GM21360 (cell line): ENCODE data around the gene SBK2.
"Not testable (repeated sequence)": the region's sequence is repeated elsewhere in the genome, so short reads cannot be mapped to it uniquely, and the experiment has no call there.

Experiments used
- ATAC-seq: cut with Tn5 transposase; IDR thresholded peaks from one replicate; pipeline ENCODE4 v1.9.1; 2021; ENCODE audit warnings: mild to moderate bottlenecking, moderate library complexity; ENCODE audit not compliant: unreplicated experiment

The SBK2 gene

GRCh38 chr19:55536366-55536765 lies 567 bp downstream of the SBK2 start:
- no peak for ATAC-seq

- ATAC-seq, result no peak
These were observed 975 bp downstream of the SBK2 start for GRCh38 chr19:55535965-55536350.

DNA sequence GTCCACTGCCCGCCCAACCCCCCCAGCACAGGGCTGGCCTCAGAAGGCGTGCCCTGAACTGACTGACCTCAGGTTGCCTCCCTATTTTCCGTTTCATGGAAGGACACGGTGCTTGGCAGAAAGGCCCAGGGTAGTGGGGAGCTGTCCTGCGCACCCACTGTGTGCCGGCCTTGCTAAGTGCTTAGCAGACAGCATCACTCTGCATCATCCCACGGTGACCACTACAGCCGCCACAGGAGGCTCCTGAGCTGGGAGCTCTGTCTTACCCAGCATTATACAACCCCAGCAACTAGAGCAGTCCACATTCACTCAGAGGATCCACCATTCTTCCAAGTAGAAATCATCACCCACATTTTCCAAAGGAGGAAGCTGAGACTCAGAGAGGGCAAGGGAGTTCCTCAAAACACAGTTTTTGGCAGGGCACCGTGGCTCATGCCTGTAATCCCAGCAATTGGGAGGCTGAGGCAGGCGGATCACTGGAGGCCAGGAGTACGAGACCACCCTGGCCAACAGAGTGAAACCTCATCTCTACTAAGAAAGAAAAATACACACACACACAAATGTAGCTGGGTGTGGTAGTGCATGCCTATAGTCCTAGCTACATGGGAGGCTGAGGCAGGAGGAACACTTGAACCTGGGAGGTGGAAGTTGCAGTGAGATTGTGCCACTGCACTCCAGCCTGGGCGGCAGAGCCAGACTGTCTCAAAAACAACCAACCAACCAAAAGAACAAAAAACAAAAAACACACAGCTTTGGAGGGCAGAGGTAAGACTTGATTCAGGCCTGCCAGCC lies 1.6 kb downstream of the SBK2 start:
- ATAC-seq, result no peak

GRCh38 chr19:55534280-55534679 lies 2.7 kb downstream of the SBK2 start:
- not testable (repeated sequence) for ATAC-seq

DNA sequence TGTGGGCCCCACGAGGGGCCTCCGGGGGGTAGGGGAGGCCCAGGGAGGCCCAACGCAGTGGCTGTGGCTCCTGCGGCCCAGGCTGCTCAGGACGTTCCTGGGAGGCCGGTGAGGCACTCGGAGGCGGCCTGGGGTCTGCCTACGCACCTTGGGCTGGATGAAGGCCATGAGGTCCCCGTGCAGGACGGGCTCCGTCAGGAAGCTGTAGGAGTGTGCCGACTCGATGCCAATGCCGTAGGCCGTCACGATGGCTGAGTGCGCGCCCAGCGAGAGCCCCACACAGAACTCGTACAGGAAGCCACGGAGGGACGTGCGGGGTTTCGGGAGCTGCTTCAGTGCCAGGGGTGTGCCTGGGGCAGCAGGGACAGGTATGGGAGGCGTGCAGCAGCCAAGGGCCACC lies 5.9 kb downstream of the SBK2 start:
- no peak for ATAC-seq

- no peak for ATAC-seq
These were observed 7.2 kb downstream of the SBK2 start for GRCh38 chr19:55529636-55530234.

DNA sequence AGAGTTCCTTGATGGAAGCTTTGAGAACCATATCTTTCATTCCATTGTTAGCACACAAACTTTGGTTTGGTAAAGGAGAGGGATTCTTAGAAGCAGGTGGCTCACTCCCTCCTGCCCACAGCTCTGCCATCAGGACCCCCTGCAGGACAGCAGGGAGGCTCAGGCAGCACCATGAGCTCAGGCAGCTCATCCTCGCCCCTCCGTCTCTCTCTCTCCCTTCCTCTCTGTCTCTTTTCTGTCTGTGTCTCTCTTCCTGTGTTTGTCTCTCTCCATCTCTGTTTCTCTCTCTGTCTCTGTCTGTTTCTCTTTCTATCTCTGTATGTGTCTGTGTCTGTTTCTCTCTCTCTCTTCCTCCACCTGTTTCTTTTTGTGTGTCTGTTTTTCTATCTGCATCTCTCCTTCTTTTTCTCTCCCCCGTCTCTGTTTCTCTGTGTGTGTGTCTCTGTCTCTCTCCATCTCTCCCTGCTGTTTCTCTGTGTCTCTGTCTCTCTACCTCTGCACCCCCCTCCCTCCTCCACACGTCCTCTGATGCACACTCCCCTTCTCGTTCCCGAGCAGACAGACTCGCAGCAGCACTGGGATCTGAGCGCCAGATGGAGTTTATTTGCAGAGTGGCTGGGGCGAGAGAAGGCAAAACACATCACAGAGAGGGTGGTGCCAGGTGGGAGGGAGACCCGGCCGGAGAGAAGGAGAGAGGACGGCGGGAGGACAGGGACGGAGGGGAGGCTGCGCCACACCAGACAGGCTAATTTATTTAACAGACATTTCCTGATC lies 8.7 kb downstream of the SBK2 start:
- ATAC-seq, result no peak

GRCh38 chr19:55527197-55528029 lies 9.5 kb downstream of the SBK2 start:
- no peak for ATAC-seq

- no peak for ATAC-seq
These were observed 10.4 kb downstream of the SBK2 start for GRCh38 chr19:55526216-55527196.

DNA sequence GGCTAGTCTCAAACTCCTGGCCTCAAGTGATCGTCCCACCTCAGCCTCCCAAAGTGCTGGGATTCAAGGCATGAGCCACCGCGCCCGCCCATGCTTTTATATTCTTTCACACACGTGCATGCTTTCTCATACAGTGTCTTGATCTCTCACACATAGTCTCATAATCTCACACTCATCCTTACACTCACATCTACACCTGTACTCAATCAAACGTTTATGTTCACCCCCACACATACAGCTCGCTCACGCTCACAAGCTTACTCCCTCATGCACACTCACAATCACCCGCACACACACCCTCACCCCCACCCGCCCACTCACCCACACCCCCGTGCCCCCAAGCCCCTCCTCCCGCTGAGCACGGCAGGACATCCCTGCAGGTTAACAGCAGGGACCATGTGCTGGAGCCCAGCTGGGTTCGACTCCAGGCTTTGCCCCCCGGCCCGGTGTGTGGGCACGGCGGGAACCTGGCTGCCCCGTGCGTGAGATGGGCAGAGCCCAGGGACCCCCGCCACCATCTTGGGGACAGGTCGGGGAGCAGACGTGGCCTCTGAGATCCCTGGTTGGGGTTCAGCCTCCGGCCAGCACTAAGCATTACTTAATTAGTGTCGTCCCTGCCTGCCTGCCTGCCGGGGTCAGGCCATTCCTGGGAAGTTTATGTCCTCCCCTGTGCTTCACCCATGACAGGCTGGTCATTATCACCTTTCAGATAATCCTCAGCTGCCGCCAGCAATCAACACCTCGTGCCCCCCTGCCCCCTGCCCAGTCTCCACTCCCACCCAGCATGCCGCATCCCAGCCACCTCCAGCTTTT lies 11.4 kb downstream of the SBK2 start:
- ATAC-seq, result no peak

DNA sequence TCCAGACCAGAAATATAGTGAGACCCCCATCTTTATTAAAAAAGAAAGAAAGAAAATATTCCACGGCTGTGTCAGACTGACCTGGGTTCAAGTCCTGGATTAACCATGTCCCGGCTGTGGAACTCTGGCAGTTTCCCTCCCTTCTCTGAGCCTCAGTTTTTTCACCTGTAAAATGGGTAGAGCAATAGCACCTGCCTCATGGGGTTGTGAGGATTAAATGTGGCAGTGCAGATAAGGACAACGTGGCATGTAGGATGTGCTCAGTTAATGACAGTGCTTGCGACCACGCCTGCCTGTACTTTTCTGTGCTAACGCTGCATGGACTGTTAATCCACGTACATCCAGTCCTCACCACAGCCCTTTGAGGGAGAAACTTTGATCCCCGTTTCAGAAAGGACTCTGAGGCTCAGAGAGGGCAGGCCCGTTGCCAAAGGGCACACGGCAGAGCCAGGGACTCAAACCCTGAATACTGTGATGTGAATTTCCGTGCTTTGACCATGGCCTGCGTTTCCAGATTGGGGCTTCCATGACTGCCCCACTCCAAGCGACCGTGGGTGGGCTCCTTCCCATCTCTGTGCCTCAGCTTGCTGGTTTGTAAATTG lies 16.1 kb downstream of the SBK2 start:
- no peak for ATAC-seq

- no peak for ATAC-seq
These were observed 17.3 kb downstream of the SBK2 start for GRCh38 chr19:55519451-55520311.

- ATAC-seq, result peak; percentile 97
These were observed 19.9 kb downstream of the SBK2 start for GRCh38 chr19:55516878-55517620.

- ATAC-seq, result no peak
These were observed 28.8 kb downstream of the SBK2 start for GRCh38 chr19:55508120-55508519.

DNA sequence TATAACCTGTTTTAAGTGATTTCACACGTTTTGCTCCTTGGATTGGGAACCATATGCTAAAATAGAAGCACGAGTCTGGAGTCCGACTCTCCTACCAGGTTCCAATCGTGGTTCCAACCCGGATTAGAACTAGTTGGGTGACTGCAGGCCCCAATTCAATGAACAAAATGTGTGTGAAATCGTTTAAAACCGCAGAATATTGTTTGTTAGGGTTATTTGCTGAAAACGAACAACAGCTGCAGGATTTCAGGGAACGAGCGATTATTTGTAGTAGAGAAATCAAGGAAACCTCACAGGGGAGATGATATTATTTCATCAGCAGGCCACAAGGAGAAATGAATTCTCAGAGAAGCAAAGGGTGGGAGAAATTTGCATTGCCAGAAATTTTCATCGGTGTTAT lies 32.0 kb downstream of the SBK2 start:
- ATAC-seq, result no peak

DNA sequence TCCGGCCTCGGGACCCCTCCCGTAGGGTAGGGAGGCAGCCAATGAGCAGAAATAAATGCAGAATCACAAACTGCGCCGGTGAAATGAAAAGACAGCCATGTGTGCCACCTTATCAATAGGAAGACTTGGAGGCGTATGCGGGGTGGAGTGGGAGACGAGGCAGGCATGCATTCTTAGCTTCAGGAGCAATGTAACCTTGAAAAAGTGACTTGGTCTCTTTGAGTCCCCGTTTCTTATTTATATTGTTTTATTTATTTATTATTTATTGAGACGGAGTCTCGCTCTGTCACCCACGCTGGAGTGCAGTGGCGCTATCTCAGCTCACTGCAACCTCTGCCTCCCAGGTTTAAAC lies 32.7 kb downstream of the SBK2 start:
- ATAC-seq, result no peak
